Measurements from ENCODE around the gene ANKLE2. TPM values are rescaled to one million over a fixed set of nuclear protein-coding genes. Genes with fewer than 3 reads are reported as not detected.

Gene ANKLE2
- total and polyA plus RNA-seq, 2 of the 13 experiments (the other 11 are each of a cell fraction or from before 2014, with no cell fraction given): 35.3 to 37.1 TPM

DNA sequence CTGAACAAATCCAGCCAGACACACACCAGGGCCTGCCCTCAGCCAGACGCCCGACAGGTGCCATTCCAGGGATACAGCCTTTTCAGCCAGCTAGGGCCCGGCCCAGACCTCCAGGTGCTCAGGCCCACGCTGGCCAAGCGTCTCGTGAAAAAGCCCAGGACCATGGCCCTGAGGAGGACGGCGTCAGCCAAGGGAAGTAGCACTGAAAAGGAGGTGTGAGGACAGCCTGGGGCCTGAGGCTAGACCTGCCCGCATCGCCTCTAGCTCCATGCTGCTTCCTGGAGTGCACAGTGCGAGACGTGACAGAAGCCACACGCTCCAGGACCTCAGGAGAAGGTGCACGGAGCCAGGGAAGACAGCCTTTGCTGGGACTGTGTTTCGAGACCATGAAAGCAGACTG is 37.2 kb upstream of the ANKLE2 start:
- Histone ChIP-seq H3K79me2 (ENCODE audit: insufficient read depth, low read length) (no peaks in the 10 kb centered on the region), H3K27ac (ENCODE audit: extremely low read length, insufficient read depth, low read length) (no peak overlapping the region), H3K4me2 (ENCODE audit: low read depth, low read length) (no peak overlapping the region), H3K36me3 (replicated peaks in 1 of 2; ENCODE audit: control insufficient read depth in 1 of 2, insufficient read depth in 2 of 2, low read length in 2 of 2) (peaks cover 43 to 79% of the 10 kb centered on the region in 2 experiments), H4K20me1 (ENCODE audit: insufficient read depth, low read length) (peaks cover under 1% of the 10 kb centered on the region; the same call in 1 of the 2 replicates), H3K4me3 (replicated peaks in 1 of 3; ENCODE audit: insufficient read depth in 1 of 3, low read depth in 2 of 3, low read length in 3 of 3) (no peak overlapping the region), H3K9me3 (ENCODE audit: low read length) (no peaks in the 10 kb centered on the region), H3K27me3 (ENCODE audit: control insufficient read depth in 1 of 2, insufficient read depth in 2 of 2, low read length in 2 of 2) (no peaks in the 10 kb centered on the region), H2AFZ (ENCODE audit: low read length) (no peak overlapping the region), H3K9ac (ENCODE audit: insufficient read depth, low read depth, low read length) (no peak overlapping the region), H3K4me1 (ENCODE audit: insufficient read depth, low read length) (no peaks in the 10 kb centered on the region)
- intact Hi-C loops (cut with micrococcal nuclease; ENCODE audit: unreplicated experiment): no loop called here
- ATAC-seq: no peak; the same call in 2 of the 3 replicates
- WGBS (ENCODE audit: low lambda C conversion rate): 100% methylated on average over 5 of the region's 15 CpGs
- no peak for DNase-seq (ENCODE audit: low spot score)
- FAIRE-seq: no peak
- ChIA-PET POLR2A (no interaction called here), CTCF (ENCODE audit: low intra/inter-chr PET ratio, low total read pairs) (no interaction called here)
- no TSS peak for BruUV-seq (replicated peaks)
- TF ChIP-seq GABPB1 (CRISPR knock-in tag; IDR thresholded peaks at IDR 0.05): no peak
- TF ChIP-seq AGO2 (optimal IDR thresholded peaks at IDR 0.05; ENCODE audit: low read depth, low read length): peak; percentile 16
- TF ChIP-seq, protein P1, sequence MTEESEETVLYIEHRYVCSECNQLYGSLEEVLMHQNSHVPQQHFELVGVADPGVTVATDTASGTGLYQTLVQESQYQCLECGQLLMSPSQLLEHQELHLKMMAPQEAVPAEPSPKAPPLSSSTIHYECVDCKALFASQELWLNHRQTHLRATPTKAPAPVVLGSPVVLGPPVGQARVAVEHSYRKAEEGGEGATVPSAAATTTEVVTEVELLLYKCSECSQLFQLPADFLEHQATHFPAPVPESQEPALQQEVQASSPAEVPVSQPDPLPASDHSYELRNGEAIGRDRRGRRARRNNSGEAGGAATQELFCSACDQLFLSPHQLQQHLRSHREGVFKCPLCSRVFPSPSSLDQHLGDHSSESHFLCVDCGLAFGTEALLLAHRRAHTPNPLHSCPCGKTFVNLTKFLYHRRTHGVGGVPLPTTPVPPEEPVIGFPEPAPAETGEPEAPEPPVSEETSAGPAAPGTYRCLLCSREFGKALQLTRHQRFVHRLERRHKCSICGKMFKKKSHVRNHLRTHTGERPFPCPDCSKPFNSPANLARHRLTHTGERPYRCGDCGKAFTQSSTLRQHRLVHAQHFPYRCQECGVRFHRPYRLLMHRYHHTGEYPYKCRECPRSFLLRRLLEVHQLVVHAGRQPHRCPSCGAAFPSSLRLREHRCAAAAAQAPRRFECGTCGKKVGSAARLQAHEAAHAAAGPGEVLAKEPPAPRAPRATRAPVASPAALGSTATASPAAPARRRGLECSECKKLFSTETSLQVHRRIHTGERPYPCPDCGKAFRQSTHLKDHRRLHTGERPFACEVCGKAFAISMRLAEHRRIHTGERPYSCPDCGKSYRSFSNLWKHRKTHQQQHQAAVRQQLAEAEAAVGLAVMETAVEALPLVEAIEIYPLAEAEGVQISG (CRISPR knock-in tag; IDR thresholded peaks at IDR 0.05): no peak
- TF ChIP-seq ZNF253 (CRISPR knock-in tag; IDR thresholded peaks at IDR 0.05; ENCODE audit: borderline replicate concordance): no peak
- TF ChIP-seq, protein P2, sequence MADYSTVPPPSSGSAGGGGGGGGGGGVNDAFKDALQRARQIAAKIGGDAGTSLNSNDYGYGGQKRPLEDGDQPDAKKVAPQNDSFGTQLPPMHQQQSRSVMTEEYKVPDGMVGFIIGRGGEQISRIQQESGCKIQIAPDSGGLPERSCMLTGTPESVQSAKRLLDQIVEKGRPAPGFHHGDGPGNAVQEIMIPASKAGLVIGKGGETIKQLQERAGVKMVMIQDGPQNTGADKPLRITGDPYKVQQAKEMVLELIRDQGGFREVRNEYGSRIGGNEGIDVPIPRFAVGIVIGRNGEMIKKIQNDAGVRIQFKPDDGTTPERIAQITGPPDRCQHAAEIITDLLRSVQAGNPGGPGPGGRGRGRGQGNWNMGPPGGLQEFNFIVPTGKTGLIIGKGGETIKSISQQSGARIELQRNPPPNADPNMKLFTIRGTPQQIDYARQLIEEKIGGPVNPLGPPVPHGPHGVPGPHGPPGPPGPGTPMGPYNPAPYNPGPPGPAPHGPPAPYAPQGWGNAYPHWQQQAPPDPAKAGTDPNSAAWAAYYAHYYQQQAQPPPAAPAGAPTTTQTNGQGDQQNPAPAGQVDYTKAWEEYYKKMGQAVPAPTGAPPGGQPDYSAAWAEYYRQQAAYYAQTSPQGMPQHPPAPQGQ (CRISPR knock-in tag; IDR thresholded peaks at IDR 0.05; ENCODE audit: borderline replicate concordance): no peak
- in situ Hi-C loops (cut with HindIII; ENCODE audit: extremely low pct_ligation_motif_present, low pct_unique_long_range_greater_than_20kb): no loop called here
